Cardiac fibroblast (primary cell): ENCODE data around the gene DOC2B.
"Not testable (repeated sequence)": the region's sequence is repeated elsewhere in the genome, so short reads cannot be mapped to it uniquely, and the experiment has no call there.

ENCODE experiments used
- DNase-seq, 2 donors: peaks; one replicate each; pipeline versions ENCODE4 v3.0.0 to v3.0.0-alpha.2; 2010; ENCODE audit warnings: low read depth in 2 of 2
- H3K4me3 ChIP-seq, 2 donors: replicated peaks in 1 of 2; 1 replicate in 1 of 2; 2 replicates in 1 of 2; pipeline ENCODE4 v1.5.1; 2011; ENCODE audit warnings: low read depth in 2 of 2, low read length in 2 of 2, mild to moderate bottlenecking in 2 of 2, moderate library complexity in 1 of 2
- TF ChIP-seq, protein P1 (sequence below): IDR thresholded peaks from one replicate; pipeline ENCODE4 v1.5.1; 2011; ENCODE audit warnings: low read depth, mild to moderate bottlenecking, low read length, inconsistent platforms

DOC2B gene

DNA sequence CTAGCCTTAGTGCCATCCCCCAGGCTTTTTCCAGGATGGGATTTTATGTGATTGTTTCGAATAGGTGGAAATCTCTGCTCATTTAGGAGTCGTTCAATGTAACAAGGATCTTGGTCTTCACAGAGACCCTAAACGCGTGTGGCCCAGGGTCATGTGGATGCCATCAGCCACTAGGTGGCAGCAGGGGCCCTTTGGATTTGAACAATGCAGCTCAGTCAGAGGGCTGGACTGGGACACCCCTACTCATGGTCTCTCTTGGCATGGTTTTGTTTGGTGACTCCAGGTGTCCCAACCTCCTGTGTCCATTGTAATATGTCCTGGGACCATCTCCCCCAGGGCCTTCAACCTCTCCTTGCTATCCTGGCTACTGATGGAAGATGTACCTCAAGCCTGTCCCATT lies 44.9 kb downstream of the DOC2B start:
- TF ChIP-seq, protein P1, sequence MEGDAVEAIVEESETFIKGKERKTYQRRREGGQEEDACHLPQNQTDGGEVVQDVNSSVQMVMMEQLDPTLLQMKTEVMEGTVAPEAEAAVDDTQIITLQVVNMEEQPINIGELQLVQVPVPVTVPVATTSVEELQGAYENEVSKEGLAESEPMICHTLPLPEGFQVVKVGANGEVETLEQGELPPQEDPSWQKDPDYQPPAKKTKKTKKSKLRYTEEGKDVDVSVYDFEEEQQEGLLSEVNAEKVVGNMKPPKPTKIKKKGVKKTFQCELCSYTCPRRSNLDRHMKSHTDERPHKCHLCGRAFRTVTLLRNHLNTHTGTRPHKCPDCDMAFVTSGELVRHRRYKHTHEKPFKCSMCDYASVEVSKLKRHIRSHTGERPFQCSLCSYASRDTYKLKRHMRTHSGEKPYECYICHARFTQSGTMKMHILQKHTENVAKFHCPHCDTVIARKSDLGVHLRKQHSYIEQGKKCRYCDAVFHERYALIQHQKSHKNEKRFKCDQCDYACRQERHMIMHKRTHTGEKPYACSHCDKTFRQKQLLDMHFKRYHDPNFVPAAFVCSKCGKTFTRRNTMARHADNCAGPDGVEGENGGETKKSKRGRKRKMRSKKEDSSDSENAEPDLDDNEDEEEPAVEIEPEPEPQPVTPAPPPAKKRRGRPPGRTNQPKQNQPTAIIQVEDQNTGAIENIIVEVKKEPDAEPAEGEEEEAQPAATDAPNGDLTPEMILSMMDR: peak; percentile 29
- not testable (repeated sequence) for DNase-seq

DNA sequence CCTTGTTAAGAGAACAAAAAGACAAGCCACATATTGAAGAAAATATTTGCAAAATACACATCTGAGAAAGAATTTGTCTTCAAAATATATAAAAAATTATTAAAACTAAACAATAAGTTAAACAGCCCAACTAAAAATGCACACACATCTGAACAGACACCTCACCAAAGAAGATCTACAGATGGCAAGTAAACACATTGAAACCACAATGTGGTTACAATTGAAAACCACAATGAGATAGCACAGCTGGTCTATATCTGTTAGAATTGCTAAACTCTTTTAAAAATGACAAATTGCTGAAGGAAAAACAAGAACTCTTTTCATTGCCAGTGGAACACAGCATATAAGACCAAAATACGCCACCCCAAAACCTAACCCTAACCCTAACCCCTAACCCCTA lies 45.6 kb downstream of the DOC2B start:
- not testable (repeated sequence) for H3K4me3 ChIP-seq, DNase-seq

More for the DNA sequence above, 44.9 kb downstream of the DOC2B start:
- H3K4me3 ChIP-seq: not testable (repeated sequence)

DNA sequence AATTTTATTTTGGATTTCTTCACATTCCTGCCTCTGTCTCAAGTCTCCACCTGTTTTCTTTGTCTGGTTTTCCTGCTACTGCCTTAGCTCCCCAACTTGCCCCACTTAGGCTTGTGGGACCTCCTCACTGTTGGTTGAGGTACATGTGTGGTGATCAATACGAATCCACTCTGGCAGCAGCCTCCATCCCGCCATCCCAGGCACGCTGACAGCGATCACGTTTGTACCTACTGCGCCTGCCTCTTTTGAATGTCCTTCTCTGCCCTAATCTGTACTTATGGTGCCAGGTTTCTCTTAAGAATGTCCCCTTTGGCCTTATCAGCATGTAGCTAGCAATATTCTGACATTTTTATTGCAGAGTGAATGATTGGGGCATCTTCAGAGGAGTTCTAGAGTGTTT lies 46.4 kb downstream of the DOC2B start:
- DNase-seq, H3K4me3 ChIP-seq: not testable (repeated sequence)

DNA sequence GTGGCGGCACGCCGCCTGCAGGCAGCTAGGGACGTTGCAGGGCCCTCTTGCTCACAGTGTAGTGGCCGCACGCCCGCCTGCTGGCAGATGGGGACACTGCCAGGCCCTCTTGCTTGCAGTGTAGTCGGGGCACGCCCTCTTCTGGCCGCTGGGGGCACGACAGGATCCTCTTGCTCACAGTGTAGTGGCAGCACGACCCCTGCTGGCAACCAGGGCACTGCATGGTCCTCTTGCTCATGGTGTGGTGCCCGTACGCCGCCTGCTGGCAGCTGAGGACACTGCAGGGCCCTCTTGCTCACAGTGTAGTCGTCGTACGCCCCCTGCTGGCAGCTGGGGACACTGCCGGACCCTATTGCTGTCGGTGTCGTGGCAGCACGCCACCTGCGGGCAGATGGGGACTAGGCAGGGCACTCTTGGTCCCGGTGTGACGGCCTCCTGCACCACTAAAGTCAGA lies 47.1 kb downstream of the DOC2B start:
- DNase-seq, H3K4me3 ChIP-seq: not testable (repeated sequence)
- TF ChIP-seq, protein P1: peak; percentile 3

DNA sequence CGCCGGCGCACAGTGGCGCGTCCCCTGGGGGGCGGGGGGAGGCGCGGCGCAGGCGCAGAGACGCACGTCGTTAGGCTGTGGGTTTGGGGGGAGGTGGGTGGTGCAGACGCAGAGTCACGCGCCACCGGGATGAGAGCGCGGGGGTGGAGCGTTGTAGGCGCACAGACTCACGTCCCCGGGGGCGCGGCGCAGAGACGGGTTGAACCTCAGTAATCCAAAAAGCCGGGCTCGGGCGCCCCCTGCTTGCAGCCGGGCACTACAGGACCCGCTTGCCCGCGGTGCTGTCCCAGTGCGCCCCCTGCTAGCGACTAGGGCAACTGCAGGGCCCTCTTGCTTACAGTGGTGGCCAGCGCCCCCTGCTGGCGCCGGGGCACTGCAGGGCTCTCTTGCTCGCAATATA lies 47.5 kb downstream of the DOC2B start:
- H3K4me3 ChIP-seq, DNase-seq: not testable (repeated sequence)

DNA sequence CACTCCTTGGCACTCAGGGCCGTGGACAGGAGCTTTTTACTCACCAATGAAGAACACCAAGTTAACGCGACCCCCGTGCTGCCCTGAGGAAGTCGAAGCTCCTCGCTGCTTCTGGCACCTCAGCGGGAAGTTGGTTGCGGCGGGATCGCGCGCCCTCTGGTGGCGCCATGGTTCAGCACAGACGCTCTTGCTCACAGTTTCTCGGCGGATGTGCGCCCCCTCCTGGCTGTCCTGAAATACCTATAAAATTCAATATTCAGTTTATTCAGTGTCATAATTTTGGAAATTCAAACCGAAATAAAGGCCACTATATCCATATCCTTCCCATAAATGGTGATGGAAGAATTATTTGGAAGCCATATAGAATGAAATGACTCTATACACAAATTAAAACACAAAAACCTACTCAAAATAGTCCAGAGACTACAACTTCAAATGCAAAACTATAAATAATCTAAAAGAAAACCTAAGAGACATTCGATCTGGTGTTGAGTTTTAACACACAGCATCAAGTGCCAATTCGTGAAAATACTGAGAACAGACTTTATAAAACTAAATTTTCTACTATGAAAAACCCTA lies 63.0 kb downstream of the DOC2B start:
- TF ChIP-seq, protein P1: peak; percentile 53
- H3K4me3 ChIP-seq: not testable (repeated sequence)
- peak in 1 of 2 donors; percentile 34 for DNase-seq

DNA sequence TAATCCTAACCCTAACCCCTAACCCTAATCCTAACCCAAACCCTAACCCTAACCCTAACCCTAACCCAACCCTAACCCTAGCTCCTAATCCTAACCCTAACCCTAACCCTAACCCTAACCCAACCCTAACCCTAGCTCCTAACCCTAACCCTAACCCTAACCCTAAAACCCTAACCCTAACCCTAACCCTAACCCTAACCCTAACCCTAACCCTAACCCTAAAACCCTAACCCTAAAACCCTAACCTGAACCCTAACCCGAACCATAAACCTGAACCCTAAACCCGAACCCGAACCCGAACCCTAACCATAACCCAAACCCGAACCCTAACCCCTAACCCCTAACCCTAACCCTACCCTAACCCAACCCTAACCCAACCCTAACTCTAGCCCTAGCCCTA lies 68.3 kb downstream of the DOC2B start:
- H3K4me3 ChIP-seq: not testable (repeated sequence)
- DNase-seq: peak in 1 of 2 donors; percentile 5
